ENCODE measurements around the gene ZAR1.

ZAR1 gene

DNA sequence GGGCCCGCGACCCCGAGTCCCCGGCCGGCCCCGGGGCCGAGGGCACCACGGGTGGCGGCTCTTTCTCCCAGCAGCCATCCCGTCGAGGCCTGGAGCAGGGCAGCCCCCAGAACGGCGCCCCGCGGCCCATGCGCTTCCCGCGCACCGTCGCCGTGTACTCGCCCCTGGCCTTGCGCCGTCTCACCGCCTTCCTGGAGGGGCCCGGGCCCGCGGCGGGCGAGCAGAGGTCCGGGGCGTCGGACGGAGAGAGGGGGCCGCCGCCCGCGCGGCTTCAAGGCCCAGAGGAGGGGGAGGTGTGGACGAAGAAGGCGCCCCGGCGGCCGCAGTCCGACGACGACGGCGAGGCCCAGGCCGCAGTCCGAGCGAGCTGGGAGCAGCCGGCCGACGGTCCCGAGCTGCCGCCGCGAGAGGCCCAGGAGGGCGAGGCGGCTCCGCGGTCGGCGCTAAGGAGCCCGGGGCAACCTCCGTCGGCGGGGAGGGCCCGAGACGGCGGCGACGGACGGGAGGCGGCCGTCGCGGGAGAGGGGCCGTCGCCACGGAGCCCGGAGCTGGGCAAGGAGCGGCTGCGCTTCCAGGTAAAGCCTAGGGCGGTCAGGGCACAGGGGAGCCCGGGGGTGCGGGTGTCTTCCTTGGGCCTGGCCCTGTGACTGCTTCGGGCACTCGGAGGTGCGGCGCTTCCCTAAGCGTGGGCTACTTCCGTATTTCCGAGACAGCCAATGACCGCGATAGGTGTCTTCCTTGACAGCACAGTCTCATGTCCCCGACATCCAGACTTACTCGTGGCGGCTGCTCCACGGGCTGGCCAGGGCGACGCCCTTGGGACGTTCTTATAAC lies 845 bp downstream of the ZAR1 start:
- DNase-seq, result no peak

DNA sequence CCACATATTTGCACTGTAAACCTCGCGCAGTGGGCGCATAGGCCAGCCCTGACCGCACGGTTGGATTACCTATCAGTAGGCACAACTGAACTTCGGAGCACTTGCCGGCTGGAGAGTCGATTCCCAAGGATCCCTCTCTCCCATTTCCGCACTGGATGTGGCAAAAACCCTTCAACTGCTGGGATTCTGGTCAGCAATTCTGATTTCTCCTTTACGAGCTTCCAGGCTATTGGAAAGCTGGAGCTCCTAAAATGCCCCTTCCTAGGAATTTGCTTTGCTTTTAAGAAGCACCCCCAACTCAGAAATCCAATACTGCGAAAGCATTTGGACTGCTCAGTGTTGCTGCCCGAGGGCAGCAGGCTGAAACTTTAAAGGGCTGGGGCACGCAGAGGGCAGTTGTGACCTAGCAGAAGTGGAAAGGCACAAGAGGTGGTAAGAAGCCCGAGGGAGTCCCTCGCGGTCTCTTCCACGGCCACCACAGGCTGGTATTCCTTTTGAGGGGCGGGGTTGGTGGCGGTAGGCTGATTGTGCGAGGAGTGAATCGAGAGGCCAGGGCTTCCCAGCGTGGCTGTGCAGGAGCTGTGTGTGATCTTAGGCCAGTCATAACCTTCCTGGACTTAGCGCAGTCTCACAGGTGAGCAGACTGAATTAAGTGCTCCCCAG lies 1.6 kb downstream of the ZAR1 start:
- DNase-seq, result no peak

DNA sequence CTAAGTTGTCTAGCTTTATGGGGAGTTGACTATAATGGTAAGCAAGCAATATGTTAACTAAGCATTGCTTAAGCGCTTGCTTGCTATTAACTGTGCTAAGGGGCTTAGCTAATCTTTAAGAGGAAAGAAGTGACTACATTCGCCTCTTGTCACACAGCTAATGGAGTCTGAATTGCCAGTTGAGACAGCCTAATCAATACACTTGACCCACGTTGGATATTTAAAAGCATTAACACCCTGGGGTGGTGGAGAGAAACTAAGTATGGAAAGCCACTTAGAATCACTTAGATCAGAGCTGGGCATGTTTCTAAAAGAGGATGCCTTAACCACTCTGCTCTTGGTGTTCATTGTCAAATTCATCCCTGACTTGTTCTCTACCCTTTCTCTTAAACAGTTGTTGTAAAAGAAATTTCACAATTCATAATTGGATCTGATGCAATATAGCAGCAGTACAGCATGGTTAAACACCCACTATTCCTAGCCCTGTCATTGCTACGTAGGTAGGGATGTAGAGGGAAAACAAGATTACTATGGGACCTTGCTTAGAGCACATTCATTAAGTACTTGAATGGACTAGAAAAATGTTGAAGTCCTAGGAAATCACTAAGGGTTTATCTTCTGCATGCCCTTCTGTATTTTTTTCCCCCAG lies 3.5 kb downstream of the ZAR1 start:
- DNase-seq, result no peak

DNA sequence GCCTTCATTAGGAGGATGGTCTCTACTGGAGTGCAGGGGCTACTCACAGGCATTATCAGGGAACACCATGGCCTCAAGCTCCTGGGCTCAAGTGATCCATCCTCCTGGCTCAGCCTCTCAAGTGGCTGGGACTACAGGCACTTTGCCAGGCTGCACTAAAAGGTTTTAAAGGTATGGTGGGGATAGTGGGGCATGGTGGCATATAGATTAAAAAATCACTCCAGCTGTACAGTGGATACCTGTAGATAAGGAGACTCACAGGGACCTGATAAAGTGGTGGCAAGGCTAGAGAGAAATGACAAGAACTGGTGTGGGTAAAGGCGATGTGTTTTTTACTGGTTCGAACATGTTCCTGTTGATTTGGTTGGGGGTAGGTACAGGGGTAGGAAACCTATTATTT lies 5.9 kb downstream of the ZAR1 start:
- no peak for DNase-seq

DNA sequence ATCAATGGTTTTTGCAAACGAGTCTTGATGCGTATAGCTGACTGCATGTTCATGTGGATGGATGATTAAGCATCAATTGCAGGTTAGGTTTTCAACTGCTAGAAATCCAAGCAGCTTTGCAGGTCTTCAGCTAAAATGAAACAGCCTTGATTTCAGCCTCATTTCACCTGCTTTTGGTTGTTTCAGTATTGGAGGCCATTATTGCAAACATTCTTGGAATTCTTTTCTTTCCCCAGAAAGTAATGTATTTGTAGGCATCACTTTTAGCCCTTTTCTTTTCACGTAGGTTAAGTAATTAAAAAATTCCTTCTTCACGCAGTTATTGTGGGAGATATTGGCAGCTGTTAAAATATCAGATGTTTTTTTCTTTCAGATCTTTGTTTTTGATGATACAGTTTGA lies 8.8 kb downstream of the ZAR1 start:
- no peak for DNase-seq

DNA sequence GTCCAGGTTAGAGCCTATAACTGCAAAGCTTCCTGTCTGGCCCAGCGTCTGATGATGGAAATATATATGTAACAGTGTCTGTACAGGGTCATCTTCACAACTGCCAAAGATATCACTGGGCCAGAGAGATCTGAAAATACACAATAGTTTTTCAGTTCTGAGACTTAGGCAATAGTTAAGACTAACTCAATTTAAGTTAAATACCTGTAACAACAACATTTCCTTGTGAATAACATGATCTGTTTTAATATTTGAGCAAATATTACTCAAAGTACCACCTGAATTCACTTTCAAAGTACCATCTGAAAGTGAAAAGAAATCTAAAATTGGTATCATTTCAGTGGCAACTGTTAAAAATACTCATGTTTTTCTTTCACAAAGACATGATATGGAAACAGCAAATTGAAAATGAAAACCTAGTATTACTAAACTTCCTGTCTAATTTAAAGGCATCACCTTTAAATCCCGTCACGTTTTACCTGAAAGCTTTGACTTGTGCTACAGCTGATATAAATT lies 9.6 kb downstream of the ZAR1 start:
- no peak for DNase-seq

DNA sequence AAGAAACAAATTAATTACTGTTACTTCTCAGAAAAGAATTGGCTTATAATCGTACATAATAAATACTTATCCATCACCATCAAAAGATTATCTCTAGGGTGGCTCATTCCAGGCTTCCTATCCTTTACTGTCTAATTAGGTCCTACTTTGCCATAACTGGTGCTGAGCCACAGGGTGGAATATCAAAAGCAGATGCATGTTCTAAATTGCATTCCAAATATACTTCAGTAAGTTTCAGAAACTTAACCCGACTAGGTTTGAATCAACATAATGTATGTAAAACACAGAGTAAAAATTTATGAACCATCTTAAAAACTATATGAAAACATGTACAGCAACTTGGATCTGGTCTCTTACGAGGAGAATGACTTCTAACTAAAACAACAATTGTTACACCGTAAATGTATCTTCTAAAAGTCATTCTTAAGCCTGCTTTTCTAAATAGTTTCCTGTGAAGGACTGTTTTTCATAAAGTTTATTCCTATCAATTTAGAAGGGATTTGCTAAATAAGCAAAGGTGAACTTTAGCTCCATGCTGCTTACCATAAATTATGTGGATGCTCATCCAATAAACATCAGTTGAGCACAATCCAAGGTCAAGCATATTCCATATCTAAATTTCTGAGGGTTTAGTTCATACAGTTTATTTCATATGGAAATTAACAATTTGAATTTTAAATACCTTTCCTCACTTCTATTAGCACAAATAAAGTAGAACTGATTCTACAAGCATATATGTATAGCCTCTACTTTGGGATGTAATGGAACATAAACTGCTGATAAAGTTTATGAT lies 13.4 kb downstream of the ZAR1 start:
- no peak for DNase-seq

DNA sequence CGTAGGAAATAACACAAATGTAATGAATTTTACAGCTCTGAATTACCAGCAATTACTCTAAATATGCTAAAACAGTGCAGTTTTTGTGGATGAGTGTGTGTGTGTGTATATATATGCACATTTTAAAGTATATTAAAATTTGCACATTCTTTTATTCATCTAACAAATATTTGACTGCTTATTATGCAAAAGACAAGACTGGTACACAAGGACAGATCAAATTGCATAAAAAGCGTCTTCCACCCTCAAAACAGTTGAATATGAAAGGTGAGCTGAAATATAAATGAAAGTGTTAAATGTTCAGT lies 13.9 kb downstream of the ZAR1 start:
- DNase-seq, result no peak

DNA sequence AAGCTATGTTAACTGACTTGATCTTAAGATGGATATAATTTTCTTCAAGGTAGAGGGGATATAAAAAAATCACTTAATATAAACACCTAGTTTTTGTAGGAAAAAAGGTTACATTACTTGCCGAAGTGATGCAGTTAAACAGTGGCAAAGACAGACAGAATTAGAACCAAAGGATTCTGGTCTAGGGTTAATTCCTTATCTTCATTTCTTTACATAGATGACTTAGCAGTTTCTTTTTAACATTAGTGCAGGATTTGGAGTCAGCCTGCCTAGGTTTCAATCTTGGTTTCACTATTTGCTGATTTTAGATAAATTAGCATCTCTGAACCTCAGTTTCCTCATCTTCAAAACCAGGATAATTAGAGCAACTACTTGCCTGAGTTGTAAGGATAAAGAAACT lies 14.3 kb downstream of the ZAR1 start:
- DNase-seq, result no peak

DNA sequence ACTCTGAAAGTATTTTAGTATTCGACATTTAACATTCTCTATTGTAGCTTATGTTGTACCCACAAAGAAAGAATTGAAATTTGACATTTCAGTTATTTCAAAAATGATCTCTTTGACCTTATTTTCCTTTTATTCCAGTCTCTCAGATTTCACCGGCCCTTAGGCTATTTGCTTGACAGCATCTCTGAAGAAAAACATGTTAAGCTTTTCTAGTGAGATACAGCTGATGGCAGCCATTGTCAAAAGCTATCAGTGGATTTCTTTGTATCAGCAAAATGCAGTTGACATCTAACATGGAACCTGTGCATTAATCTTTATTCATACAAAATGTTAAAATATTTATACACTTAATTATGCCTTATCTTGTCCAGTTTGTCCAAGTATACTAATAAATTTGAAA lies 16.7 kb downstream of the ZAR1 start:
- DNase-seq, result no peak

DNA sequence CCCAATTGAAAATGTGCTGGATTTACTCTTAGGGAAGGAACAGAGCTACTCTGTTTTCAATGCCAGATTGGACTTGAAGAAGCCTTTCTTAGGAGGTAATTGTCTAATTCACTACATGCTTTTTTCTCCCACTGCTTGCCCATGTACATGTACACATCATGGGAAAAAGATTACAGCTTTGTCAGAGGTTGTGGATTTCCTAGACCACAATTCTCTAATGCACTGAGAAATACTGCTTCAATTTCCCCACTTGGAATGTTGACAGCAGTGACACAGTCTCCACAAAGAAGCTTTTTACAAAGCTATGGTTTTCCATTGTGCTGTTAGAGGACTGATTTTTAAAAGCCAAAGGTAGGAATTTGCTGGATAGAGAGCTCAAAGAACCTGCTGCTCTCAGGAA lies 19.5 kb downstream of the ZAR1 start:
- DNase-seq, result no peak

DNA sequence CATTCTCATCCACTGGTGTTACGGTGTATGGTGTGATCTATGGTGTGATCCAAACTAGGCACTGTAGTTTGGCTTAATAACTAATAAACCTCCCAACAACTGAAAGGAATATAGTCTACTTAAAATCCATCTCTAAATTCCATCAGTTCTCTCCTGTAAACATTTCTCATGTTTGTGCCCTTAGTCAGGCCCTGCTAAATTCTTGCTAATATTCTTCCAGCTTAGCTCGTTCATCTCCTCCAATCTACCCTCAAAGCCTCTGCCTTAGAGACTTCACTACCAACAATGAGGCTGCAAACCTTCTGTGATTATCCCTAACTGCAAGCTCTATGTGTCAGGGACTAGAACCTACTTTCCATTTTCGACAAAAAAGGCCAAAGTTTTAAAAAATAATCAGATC lies 28.1 kb downstream of the ZAR1 start:
- no peak for DNase-seq

DNA sequence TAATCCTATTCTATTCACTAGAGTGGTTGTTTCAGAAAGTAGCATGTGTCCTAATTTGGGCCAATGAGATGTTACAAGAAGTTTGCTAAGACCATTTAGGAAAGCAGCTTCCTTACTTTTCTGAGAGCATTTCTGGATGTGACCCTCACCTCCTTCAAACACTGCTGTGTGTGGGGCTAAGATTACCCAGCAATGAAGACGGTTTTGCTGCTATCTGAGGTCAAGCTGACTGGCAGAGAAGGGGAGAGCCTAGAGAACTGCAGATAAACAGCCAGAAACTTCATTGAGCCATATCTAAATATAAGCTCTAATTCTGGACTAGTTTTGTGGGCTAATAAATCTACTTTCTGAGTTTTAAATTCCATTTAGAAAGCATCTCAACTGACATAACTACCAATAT lies 36.4 kb downstream of the ZAR1 start:
- DNase-seq, result no peak

DNA sequence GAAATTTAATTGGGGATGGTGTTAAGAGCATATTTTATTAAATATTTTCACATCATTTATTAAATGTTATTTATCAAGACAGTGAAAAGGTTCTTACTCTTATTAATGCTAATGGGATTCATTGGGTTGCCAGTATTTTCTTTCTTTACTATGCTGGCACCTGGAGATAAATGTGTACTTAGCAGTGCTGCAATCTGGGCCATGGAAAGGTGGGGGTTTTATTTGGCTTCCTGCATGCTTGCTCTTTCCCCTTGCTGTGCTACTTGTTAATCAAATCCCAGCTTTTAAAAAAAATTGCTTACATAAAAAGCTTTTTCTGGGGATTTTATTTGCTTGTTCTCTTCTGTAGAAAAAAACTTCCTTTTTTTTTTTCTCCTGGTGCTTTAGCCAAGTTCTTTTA lies 48.3 kb downstream of the ZAR1 start:
- DNase-seq, result peak; percentile 31

DNA sequence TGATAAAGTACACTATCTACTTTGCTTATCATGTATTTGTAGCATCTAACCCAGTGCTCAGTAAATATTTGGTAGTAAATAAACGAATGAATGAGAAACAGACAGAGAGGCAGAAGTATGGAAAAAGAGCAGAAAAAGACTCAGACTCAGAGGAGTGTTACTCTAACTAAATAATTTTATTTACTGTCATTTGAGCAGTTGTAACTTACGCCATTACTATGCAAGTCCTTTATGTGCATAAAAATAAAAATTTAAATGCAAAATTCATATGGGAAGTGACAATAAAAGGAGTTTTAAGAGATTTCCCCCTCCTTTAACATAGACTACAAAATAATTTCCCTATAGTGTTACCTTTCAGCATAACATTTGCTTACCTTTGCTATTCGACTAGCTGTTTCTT lies 49.5 kb downstream of the ZAR1 start:
- no peak for DNase-seq

DNA sequence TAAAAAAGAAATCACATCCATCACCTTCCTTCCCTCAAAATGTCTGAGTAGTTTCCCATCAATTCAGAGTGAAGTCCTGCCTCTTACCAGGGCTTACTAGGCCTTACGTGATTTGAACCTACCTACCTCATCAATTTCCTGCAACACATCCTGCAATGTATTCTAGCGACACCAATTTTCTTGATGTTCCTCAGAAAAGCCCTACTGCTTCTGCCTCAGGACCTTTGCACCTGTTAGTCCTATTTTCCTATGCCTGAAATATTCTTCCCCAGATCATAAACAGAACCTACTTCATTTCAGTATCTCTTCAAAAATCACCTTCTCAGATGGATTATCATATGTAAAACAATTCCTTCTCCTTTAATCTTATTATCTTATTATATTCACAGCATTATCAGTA lies 52.8 kb downstream of the ZAR1 start:
- no peak for DNase-seq

DNA sequence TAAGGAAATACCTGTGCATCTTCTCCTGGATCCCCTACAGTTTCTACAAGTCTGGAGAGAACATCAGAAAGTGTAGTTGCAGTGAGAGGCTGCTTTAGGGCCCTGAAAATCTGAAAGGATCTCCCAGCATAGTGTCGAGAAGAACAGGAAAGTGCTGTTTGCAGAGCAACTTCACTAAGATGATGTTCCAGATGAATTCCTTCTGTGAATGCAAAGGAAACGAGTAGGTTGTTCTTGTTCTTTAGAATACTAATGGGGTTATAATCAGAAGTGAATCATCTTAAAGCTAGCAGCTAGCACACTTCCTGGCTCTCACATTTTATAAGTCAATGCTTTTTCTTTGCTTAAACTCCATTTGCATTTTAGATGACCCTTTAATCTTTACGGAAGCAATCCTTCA lies 53.7 kb downstream of the ZAR1 start:
- DNase-seq, result no peak

Data from NCI-H1105 (cell line).